Hepatocyte (in vitro differentiated cells): ENCODE data around the gene SPATA45.

Experiments
- EZH2 ChIP-seq: fragments of 200-600 bp; sonication (generic); IDR thresholded peaks from 2 replicates; pipeline ENCODE4 v1.6.1; 2016; ENCODE audit warnings: antibody characterized with exemption, mild to moderate bottlenecking, borderline replicate concordance
- EZH2phosphoT487 ChIP-seq: fragments of 200-600 bp; sonication (generic); IDR thresholded peaks from one replicate; pipeline ENCODE4 v1.6.1; 2018; ENCODE audit warnings: antibody characterized with exemption, mild to moderate bottlenecking, low read depth, moderate library complexity; ENCODE audit not compliant: unreplicated experiment, severe bottlenecking
- TF ChIP-seq, protein P1 (sequence below): fragments of 200-600 bp; sonication (generic); IDR thresholded peaks from 2 replicates; pipeline ENCODE4 v1.5.1; 2016; ENCODE audit warnings: antibody characterized with exemption, mild to moderate bottlenecking; ENCODE audit not compliant: poor library complexity

DNA sequence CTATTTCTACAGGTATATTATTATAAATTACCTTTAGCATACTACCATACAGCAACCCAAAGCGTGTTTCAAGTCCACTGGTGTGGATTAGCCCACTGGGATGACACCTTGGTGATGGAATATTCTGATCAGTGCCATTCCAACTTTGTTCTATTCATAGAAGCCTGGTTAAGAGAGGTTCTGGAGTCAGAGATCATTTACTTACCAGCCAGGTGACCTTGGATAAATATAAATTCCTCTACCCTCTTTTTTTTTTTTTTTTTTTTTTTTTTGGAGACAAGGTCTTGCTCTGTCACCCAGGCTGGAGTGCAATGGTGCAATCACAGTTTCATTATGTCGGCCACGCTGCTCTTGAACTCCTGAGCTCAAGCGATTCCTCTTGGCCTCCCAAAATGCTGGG, at the start of gene SPATA45:
- TF ChIP-seq, protein P1, sequence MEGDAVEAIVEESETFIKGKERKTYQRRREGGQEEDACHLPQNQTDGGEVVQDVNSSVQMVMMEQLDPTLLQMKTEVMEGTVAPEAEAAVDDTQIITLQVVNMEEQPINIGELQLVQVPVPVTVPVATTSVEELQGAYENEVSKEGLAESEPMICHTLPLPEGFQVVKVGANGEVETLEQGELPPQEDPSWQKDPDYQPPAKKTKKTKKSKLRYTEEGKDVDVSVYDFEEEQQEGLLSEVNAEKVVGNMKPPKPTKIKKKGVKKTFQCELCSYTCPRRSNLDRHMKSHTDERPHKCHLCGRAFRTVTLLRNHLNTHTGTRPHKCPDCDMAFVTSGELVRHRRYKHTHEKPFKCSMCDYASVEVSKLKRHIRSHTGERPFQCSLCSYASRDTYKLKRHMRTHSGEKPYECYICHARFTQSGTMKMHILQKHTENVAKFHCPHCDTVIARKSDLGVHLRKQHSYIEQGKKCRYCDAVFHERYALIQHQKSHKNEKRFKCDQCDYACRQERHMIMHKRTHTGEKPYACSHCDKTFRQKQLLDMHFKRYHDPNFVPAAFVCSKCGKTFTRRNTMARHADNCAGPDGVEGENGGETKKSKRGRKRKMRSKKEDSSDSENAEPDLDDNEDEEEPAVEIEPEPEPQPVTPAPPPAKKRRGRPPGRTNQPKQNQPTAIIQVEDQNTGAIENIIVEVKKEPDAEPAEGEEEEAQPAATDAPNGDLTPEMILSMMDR: no peak
- TF ChIP-seq EZH2 (no peak), EZH2phosphoT487 (no peak)
